Motor neuron (in vitro differentiated cells): Measurements from ENCODE around the gene ID3. TPM values are rescaled to one million over a fixed set of nuclear protein-coding genes. Genes with fewer than 3 reads are reported as not detected.

ENCODE experiments used
- ATAC-seq, 8 experiments: fragments of 200-7000 bp; cut with Tn5 transposase; replicated peaks in 6 of 8; 2 replicates each; pipeline ENCODE4 v1.8.0; 2021; ENCODE audit warnings: mild to moderate bottlenecking in 8 of 8, moderate library complexity in 8 of 8
- H3K27ac ChIP-seq, 2 donors: fragments of 250-450 bp; sonication (Bioruptor Pico); 2 replicates each; pipeline ENCODE4 v1.9.0; 2021; ENCODE audit warnings: antibody characterized with exemption in 2 of 2, mild to moderate bottlenecking in 2 of 2, moderate library complexity in 1 of 2
- H3K4me1 ChIP-seq, 2 donors: fragments of 250-450 bp; sonication (Bioruptor Pico); replicated peaks in 1 of 2; 2 replicates each; pipeline ENCODE4 v1.6.1; 2021; ENCODE audit warnings: antibody characterized with exemption in 2 of 2, mild to moderate bottlenecking in 2 of 2, moderate library complexity in 1 of 2
- H3K4me3 ChIP-seq, 5 donors: fragments of 250-450 bp; sonication (Bioruptor Pico); 2 replicates each; pipeline ENCODE4 v1.9.0; 2021; ENCODE audit warnings: antibody characterized with exemption in 5 of 5, mild to moderate bottlenecking in 5 of 5, moderate library complexity in 4 of 5
- WGBS, 10 experiments: fragments of 450-650 bp; shearing (Covaris generic); methylation state at CpG; one replicate each; pipeline ENCODE4 v1.0.0; 2022; 5-methylcytosine and 5-hydroxymethylcytosine counted together
- in situ Hi-C, 9 experiments: fragments of 400-800 bp; cut with MboI; loops; one replicate each; pipeline ENCODE4 v1.15.0; 2021; ENCODE audit warnings: low sequenced_read_pairs in 9 of 9, low pct_unique_long_range_greater_than_20kb in 2 of 9; ENCODE audit not compliant: unreplicated experiment in 9 of 9
- total RNA-seq, 8 experiments: library from RNA; unstranded; fragments of 300-600 nt; gene quantifications; 2 replicates each; pipeline versions ENCODE4 v1.2.3 to v1.2.4, GENCODE V29; 2022

Gene ID3
- total RNA-seq, 8 experiments from 2014 or later = 13.9 to 277 (median 70.3) TPM

DNA sequence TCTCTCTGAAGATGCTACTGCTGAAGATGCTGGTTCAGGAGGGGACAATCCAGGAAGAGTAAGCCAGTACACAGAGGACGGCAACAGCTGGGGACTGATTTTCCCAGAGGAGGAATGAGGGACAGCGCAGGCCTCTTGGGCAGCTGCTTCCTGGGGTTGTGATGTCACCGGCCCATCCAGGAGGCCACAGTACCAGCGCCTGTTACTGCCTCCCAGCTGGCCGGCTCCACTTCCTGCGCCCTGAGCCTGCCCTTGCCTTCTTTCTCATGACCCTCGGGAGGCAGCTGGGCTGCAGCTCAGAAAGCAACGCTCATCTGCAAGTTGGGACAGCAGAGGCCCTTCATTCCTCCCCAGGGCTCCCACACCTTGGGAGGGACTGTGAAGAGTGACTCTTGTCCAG, 21.9 kb upstream of the ID3 start:
- WGBS, 10 experiments = 40 to 88% (median 64%) methylated on average over 1 to 7 of the region's 8 CpGs; no CpG with 5 or more reads in 4 of the 10 experiments
- in situ Hi-C loops = no loop called here
- Histone ChIP-seq H3K27ac (peak overlapping the region; percentile 16 to 65), H3K4me1 (peaks cover 8 to 13% of the 10 kb centered on the region in 2 donors), H3K4me3 (no peak overlapping the region)
- ATAC-seq = peak in 5 of 8 experiments; percentile 86 to 98 (median 96)

DNA sequence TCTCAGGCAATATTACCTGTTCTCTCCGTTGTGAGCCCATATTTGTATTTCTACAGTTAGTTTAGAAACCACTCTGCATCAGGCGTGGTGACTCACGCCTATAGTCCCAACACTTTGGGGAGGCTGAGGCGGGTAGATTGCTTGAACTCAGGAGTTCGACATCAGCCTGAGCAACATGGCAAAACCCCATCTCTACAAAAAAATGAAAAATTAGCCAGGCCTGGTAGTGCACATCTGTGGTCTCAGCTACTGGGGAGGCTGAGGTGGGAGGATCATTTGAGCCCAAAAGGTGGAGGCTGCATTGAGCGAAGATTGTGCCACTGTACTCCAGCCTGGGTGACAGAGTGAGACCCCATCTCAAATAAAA, 19.7 kb upstream of the ID3 start:
- 20 to 100% (median 93%) methylated on average over 1 to 6 of the region's 6 CpGs; no CpG with 5 or more reads in 2 of the 10 experiments for WGBS, 10 experiments
- in situ Hi-C loops = no loop called here
- Histone ChIP-seq H3K27ac (no peak overlapping the region), H3K4me1 (peaks cover 8 to 13% of the 10 kb centered on the region in 2 donors), H3K4me3 (no peak overlapping the region)
- ATAC-seq = no peak

DNA sequence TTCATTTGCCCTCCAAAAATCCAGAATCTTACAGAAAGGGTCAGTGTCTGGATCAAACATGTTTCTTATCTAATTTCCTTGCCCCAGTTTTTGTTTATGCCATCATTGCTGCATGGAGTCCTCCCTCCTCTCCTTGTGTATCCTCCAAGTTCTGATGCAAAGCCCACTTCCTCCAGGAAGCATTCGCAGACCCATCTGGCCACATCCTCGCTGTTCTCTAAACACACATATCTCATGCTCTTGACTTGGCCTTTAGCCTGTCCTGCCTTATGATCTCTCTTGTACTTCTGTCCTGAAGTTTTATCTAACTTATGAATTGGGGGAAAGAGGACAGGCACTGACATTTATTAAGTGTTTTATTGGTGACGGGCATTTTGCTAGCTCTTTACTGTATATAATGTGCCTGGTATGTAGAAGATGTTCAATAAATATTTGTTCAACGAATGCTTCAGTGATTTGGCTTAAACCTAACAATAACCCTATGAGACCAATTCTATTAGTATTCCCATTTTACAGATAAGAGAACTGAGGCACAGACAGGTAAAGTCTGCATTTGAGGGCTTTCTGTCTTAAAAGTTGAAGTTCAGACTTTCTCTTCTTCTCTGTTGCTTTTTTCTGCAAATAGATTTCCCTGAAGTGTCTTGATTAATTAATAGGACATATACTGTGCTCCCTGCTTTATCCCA, 19.2 kb upstream of the ID3 start:
- in situ Hi-C loops = no loop called here
- Histone ChIP-seq H3K4me1 (peaks cover 8 to 13% of the 10 kb centered on the region in 2 donors), H3K27ac (no peak overlapping the region), H3K4me3 (no peak overlapping the region)
- WGBS, 10 experiments = 70 to 100% (median 94%) methylated on average over 1 to 4 of the region's 4 CpGs; no CpG with 5 or more reads in 1 of the 10 experiments
- ATAC-seq = peak in 1 of 8 experiments; percentile 2

DNA sequence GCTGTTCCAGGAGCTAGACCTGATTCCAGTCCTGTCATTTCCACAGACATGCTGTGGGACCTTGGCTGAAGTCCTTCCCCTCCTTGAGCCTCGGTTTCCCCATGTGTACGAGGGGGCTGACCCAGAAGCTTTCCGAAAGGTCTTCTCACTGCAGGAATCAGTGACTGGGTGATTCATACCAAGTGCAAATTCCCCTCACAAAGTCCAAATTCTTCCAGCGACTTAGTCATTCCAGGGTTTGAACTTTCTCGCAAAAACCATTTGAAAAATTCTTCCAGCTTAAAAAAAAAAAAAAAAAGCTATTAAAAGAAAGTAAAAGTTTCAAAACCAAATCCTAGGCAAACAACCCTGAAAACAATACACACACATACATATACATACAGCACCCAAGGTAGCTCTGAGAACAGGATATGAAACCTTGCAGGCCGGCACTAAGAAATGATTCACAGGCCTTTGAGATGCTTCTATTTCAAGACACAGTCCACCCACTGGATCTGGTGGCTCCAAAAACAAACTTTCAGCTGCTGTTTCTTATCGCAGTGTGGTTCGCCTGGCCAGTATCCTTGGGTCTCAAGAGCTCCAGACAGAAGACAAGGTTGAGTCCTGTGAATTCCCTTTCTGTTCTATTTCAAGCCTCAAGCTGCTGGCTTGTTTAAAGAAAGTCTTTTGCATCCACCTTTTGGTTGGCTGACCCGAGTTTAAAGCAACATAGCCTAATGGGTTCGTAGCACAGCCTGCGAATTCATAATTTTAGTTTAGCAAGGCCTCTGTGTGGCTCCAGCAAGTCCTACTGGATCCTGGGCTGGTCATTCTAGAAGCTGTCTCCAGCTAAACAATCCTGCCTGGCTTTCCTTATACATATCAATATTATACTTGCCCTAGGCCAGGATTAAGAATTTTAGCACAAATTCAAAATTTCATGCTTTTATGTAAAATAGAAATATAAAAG, 18.0 kb upstream of the ID3 start:
- 5 to 81% (median 70%) methylated on average over 1 to 11 of the region's 11 CpGs; no CpG with 5 or more reads in 2 of the 10 experiments for WGBS, 10 experiments
- Histone ChIP-seq H3K27ac (no peak overlapping the region), H3K4me1 (peaks cover 8 to 13% of the 10 kb centered on the region in 2 donors), H3K4me3 (no peak overlapping the region)
- peak in 3 of 8 experiments; percentile 81 to 95 (median 86) for ATAC-seq
- in situ Hi-C loops = no loop called here

DNA sequence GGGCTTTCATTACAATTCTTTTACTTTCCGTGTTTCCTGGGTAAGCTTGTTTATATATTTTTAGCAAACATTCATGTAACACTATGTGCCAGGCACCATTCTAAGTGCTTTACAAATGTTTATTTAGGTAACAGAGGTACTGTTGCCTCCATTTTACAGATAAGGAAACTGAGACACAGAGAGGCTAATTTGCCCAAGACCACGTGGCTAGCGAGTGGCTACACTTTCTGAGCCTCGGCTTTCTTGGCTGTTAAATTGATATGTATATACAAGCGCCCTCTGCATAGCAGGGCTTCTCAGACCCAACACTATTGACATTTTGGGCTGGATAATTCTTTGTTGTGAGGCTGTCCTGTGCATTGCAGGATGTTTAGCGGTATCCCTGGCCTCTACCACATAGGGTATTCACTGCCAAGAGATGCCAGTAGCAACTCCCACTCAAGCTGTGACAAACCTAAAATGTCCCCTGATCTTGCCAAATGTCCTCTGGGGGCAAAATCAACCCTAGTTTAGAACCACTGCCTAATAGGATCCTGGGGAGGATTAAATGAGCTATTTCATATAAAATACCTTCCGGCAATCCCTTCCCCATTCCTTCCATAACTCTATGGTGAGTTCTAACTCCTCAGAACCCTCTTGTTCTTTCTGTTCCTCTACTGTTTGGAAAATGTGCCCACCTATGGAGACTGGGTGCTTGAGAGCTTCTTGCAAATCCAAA, 17.2 kb upstream of the ID3 start:
- Histone ChIP-seq H3K4me1 (peaks cover 8 to 13% of the 10 kb centered on the region in 2 donors), H3K4me3 (no peak overlapping the region), H3K27ac (no peak overlapping the region)
- ATAC-seq = no peak
- in situ Hi-C loops = no loop called here
- WGBS, 10 experiments = 60 to 100% (median 83%) methylated on average over 1 to 7 of the region's 7 CpGs; no CpG with 5 or more reads in 1 of the 10 experiments

DNA sequence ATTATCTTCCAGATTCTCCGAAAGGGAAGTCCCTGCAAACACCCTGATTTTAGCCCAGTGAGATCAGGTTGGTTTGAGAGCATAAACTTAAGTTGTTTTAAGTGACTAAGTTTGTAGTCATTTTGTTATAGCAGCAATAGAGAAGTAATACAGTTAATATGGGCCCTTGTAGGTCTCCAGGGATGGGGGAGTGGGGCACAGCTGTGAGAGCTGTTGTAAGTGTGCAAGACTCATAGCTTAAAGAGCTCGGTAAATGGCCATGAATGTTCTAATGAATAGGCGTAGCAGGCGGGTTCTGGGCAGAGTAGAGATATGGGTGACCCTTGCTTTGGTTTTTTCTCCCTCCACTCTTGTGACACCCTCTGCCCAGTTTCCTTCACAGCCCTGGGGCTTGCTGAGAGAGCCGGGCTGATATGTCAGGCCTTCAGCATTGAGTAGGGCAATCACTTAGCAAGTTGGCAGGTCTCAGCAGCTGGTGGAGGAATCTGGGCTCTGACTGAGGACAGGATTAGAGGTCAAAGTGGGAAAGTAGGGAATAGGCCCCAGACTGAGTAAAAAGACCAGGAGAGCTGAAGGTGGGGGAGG, 16.0 kb upstream of the ID3 start:
- in situ Hi-C loops = no loop called here
- ATAC-seq = no peak
- Histone ChIP-seq H3K4me3 (no peak overlapping the region), H3K4me1 (peaks cover 0 to 4% of the 10 kb centered on the region in 2 donors), H3K27ac (no peak overlapping the region)
- 67 to 100% (median 86%) methylated on average over 1 to 5 of the region's 5 CpGs; no CpG with 5 or more reads in 3 of the 10 experiments for WGBS, 10 experiments

DNA sequence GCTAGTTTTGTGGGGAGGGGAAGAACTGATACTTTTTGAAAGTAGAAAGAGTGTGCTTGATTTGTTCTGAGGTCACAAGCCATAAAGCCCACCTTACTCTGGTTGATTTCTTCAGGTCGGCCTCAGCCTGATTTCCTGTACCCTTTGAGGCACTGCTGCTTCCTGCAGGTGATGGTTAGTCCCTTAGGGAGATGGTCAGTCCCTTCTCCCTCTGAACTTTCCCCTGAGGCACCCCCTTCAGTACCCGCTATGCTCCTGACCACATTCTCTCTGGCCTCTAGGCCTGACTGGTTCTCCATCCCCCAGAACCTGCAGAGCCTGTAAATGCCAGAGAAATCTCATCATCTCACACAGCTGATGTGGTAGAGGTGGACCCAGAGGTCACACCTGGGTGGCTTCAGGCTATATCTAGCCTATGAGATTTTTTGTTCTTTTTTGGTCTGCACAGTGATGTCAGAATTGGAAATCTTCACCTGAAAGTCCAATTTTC, 15.0 kb upstream of the ID3 start:
- no peak overlapping the region for H3K4me3 ChIP-seq
- ATAC-seq = no peak
- in situ Hi-C loops = no loop called here
- H3K27ac ChIP-seq = no peak overlapping the region
- H3K4me1 ChIP-seq = peaks cover 2 to 8% of the 10 kb centered on the region in 2 donors
- WGBS, 10 experiments = 13 to 88% (median 75%) methylated on average over 1 to 2 of the region's 2 CpGs; no CpG with 5 or more reads in 5 of the 10 experiments

DNA sequence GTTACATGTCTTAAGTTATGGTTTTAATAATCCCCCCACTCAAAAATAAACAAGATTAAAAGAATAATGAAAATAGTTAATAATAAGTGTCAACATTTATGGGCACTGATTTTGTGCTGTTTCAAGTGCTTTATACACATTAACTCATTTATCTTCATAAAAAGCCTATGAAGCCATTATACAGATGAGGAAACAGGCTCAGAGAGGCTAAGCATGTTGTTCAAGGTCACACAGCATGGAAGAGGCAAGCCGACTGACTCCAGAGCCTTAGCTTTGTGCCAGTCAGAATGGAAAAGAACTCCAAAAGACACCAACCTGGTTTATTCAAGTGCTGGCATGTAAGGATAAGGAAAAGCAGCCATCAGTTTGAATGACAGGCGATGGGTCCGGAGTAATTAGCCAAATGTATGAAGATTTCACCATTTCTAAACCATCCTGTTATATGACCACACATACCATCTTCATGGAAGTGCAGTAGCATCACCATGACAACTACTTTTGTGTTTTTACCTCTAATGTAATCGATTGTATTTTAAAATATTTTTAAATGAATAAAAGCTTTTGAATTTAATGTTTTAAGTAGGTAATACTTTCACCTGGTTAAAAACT, 14.4 kb upstream of the ID3 start:
- Histone ChIP-seq H3K4me3 (no peak overlapping the region), H3K27ac (no peak overlapping the region), H3K4me1 (peaks cover 9 to 14% of the 10 kb centered on the region in 2 donors)
- no peak for ATAC-seq
- in situ Hi-C loops = no loop called here
- WGBS, 10 experiments = 57 to 95% (median 64%) methylated on average over 3 to 4 of the region's 4 CpGs; no CpG with 5 or more reads in 1 of the 10 experiments

DNA sequence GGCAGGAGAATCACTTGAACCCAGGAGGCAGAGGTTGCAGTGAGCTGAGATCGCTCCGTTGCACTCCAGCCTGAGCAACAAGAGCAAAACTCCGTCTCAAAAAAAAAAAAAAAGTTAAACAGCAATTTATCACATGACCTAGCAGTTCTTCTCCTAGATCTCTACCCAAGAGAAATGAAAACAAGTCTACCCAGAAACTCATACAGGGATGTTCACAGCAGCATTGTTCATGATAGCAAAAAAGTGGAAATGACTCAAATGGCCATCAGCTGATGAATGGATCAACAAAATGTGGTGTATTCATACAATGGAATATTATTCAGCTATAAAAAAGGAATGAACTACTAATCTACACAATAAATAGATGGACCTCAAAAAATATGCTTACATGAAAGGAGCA, 12.2 kb upstream of the ID3 start:
- peaks cover 16 to 18% of the 10 kb centered on the region in 2 donors for H3K4me1 ChIP-seq
- ATAC-seq = no peak
- no peak overlapping the region for H3K27ac ChIP-seq
- no peak overlapping the region for H3K4me3 ChIP-seq
- in situ Hi-C loops = no loop called here
- WGBS, 10 experiments = 60 to 100% (median 88%) methylated on average over 1 to 3 of the region's 3 CpGs; no CpG with 5 or more reads in 5 of the 10 experiments

DNA sequence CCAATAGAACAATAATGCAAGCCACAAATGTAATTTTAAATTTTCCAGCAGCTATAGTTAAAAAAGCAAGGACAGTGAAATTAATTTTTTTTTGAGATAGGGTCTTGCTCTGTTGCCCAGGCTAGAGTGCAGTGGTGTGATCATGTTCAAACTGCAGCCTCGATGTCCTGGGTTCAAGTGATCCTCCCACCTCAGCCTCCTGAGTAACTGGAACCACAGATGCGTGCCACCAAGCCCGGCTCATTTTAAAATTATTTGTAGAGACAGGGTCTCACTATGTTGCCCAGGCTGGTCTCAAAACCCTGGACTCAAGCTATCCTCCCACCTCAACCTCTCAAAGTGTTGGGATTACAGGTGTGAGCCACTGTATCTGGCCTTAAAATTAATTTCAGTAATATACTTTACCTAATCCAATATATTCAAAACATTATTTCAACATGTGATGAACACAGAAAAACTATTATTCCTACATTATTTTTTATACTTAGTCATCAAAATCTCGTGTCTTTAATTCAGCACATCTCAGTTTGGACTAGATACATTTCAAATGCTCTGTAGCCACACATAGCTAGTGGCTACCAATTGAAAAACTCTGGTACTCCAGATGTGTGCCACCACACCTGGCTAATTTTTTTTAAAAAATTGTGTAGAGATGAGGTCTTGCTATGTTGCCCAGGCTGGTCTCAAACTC, 10.8 kb upstream of the ID3 start:
- H3K4me3 ChIP-seq = no peak overlapping the region
- H3K4me1 ChIP-seq = peaks cover 16 to 18% of the 10 kb centered on the region in 2 donors
- H3K27ac ChIP-seq = no peak overlapping the region
- 85 to 100% (median 100%) methylated on average over 1 to 4 of the region's 4 CpGs; no CpG with 5 or more reads in 1 of the 10 experiments for WGBS, 10 experiments
- in situ Hi-C loops = no loop called here
- no peak for ATAC-seq

DNA sequence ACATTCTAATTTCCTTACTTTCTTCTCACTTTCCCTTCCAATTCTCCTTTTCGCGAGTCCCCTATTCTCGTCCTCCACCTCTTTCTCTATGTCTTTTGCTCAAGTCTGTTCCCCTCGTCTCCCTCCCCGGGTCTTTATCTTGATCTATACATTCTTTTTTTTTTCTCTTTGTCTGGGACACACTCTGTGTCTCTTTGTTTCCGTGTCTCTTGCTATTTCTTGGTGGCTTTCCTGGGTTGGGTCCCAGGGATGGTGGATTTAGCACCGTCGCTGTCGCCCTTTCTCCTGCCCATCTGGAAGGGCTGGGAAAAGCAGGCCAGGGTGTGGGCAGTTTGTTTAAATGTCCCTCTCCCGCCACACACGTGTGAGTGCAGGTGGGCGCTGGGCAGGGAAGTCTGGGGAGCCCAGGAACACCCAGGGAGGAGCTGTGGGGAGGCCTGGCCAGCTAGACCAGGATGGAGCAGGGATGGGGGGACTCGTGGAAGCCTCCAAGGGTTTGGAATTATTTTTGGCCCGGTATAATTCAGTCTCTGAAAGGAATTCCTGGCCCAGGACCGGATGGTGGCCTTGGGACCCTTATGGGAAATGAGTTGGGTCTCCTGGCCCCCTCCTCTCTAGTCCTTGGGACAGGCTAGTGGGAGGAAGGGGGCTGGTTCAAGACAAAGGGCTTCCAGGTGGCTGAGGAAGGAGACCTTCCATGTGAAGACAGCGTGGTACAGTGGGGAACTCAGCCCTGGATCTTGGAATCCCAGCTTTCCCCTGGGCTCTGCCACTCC, 9.5 kb upstream of the ID3 start:
- peak in 7 of 8 experiments; percentile 20 to 61 (median 51) for ATAC-seq
- Histone ChIP-seq H3K27ac (peak overlapping the region; percentile 16 to 81), H3K4me3 (peak overlapping the region; percentile 21 to 45 (median 32)), H3K4me1 (peaks cover 16 to 18% of the 10 kb centered on the region in 2 donors)
- in situ Hi-C loops = no loop called here
- WGBS, 10 experiments = 4 to 100% (median 23%) methylated on average over 1 to 16 of the region's 16 CpGs; no CpG with 5 or more reads in 1 of the 10 experiments
